IMR-90 (cell line): ENCODE results near the gene ODAD3. TPM values are rescaled to one million over a fixed set of nuclear protein-coding genes. Genes with fewer than 3 reads are reported as not detected.
A peak's percentile ranks its signal among the peaks of the same experiment; 100 is the strongest.

Experiments used
- ATAC-seq: fragments of 200-7000 bp; cut with Tn5 transposase; 2 replicates; pipeline ENCODE4 v1.9.1; 2020; ENCODE audit warnings: low read depth, mild to moderate bottlenecking, moderate library complexity
- BruUV-seq: library from RNA; stranded (reverse); fragments of 400-500 nt; replicated peaks from 2 replicates; lab custom pipeline; 2021; lab: Mats Ljungman, UMichigan
- CTCF ChIA-PET: fragments of 300-600 bp; formaldehyde crosslinking; extraction: SDS; loops from one replicate; lab custom pipeline; 2021; ENCODE audit warnings: antibody characterized with exemption; lab: Yijun Ruan, JAX
- POLR2A ChIA-PET: fragments of 300-600 bp; sonication (Branson Sonifier 250); formaldehyde crosslinking; loops from one replicate; lab custom pipeline; 2022; ENCODE audit warnings: antibody characterized with exemption; ENCODE audit not compliant: unreplicated experiment; lab: Charles Lee
- DNase-seq: peaks from one replicate; pipeline ENCODE4 v3.0.0; 2013
- H2AFZ ChIP-seq: replicated peaks from 2 replicates; pipeline ENCODE3; 2013; ENCODE audit warnings: low read length, mild to moderate bottlenecking; ENCODE audit not compliant: poor library complexity
- H2AK5ac ChIP-seq: 2 replicates; pipeline ENCODE4 v1.6.1; 2013; ENCODE audit warnings: low read depth, low read length, inconsistent platforms
- H2AK9ac ChIP-seq: replicated peaks from 2 replicates; pipeline ENCODE3; 2013; ENCODE audit warnings: mild to moderate bottlenecking, low read depth, low read length, moderate library complexity; ENCODE audit not compliant: poor library complexity
- H2BK120ac ChIP-seq: 2 replicates; pipeline ENCODE4 v1.6.1; 2013; ENCODE audit warnings: low read depth, low read length, inconsistent platforms
- H2BK15ac ChIP-seq: 3 replicates; pipeline ENCODE4 v1.6.1; 2013; ENCODE audit warnings: low read depth, low read length, inconsistent platforms
- H2BK20ac ChIP-seq: 2 replicates; pipeline ENCODE4 v1.6.1; 2013; ENCODE audit warnings: low read depth, mild to moderate bottlenecking, inconsistent platforms, low read length, moderate library complexity
- H2BK5ac ChIP-seq: 2 replicates; pipeline ENCODE4 v1.6.1; 2013; ENCODE audit warnings: mild to moderate bottlenecking, low read depth, low read length, inconsistent platforms; ENCODE audit not compliant: poor library complexity, severe bottlenecking
- H3K14ac ChIP-seq: replicated peaks from 2 replicates; pipeline ENCODE4 v1.6.1; 2013; ENCODE audit warnings: low read depth, low read length, inconsistent platforms
- H3K18ac ChIP-seq: 2 replicates; pipeline ENCODE4 v1.6.1; 2013; ENCODE audit warnings: low read depth, low read length, control low read depth
- H3K23ac ChIP-seq: 2 replicates; pipeline ENCODE4 v1.6.1; 2013; ENCODE audit warnings: low read depth, low read length, inconsistent platforms
- H3K27ac ChIP-seq: 2 replicates; pipeline ENCODE4 v1.5.1; 2013; ENCODE audit warnings: mild to moderate bottlenecking, control low read depth, low read length; ENCODE audit not compliant: insufficient read depth
- H3K27me3 ChIP-seq: 2 replicates; pipeline ENCODE4 v1.6.1; 2013; ENCODE audit warnings: low read length; ENCODE audit not compliant: control insufficient read depth, insufficient read depth
- H3K36me3 ChIP-seq: 2 replicates; pipeline ENCODE4 v1.6.1; 2013; ENCODE audit warnings: low read length, mixed read lengths; ENCODE audit not compliant: control insufficient read depth, insufficient read depth
- H3K4ac ChIP-seq: 2 replicates; pipeline ENCODE4 v1.6.1; 2013; ENCODE audit warnings: low read depth, low read length, inconsistent platforms
- H3K4me1 ChIP-seq: 2 replicates; pipeline ENCODE4 v1.6.1; 2013; ENCODE audit warnings: low read length, mixed read lengths; ENCODE audit not compliant: control insufficient read depth, insufficient read depth
- H3K4me2 ChIP-seq: 2 replicates; pipeline ENCODE4 v1.6.1; 2013; ENCODE audit warnings: low read depth, mild to moderate bottlenecking, control low read depth, low read length, moderate library complexity
- H3K4me3 ChIP-seq: 2 replicates; pipeline ENCODE4 v1.5.1; 2013; ENCODE audit warnings: low read depth, mild to moderate bottlenecking, control low read depth, low read length, moderate library complexity; ENCODE audit not compliant: insufficient read depth
- H3K56ac ChIP-seq: 2 replicates; pipeline ENCODE4 v1.6.1; 2013; ENCODE audit warnings: low read length, inconsistent platforms; ENCODE audit not compliant: insufficient read depth; ENCODE audit errors: extremely low read depth
- H3K79me1 ChIP-seq, 2 experiments: 2 replicates each; pipeline ENCODE4 v1.6.1; 2013; ENCODE audit warnings: low read length in 2 of 2, inconsistent platforms in 1 of 2, low read depth in 1 of 2
- H3K9ac ChIP-seq: 2 replicates; pipeline ENCODE4 v1.6.1; 2013; ENCODE audit warnings: low read depth, low read length, control low read depth
- H3K9me1 ChIP-seq: 2 replicates; pipeline ENCODE4 v1.6.1; 2013; ENCODE audit warnings: low read length, inconsistent platforms; ENCODE audit not compliant: insufficient read depth
- H3K9me3 ChIP-seq: 2 replicates; pipeline ENCODE4 v1.6.1; 2013; ENCODE audit warnings: low read length; ENCODE audit not compliant: control insufficient read depth, insufficient read depth
- H4K20me1 ChIP-seq: 2 replicates; pipeline ENCODE4 v1.6.1; 2013; ENCODE audit warnings: low read length, inconsistent platforms; ENCODE audit not compliant: insufficient read depth
- H4K5ac ChIP-seq: 2 replicates; pipeline ENCODE4 v1.6.1; 2013; ENCODE audit warnings: mild to moderate bottlenecking, low read depth, low read length, control low read depth
- H4K8ac ChIP-seq, 2 experiments: 2 replicates each; pipeline ENCODE4 v1.6.1; 2013; ENCODE audit warnings: low read depth in 2 of 2, low read length in 2 of 2, control low read depth in 1 of 2, inconsistent platforms in 1 of 2
- H4K91ac ChIP-seq: 2 replicates; pipeline ENCODE4 v1.6.1; 2013; ENCODE audit warnings: low read depth, low read length, inconsistent platforms; ENCODE audit not compliant: insufficient read depth
- CTCF ChIP-seq: conservative IDR thresholded peaks from 2 replicates; pipeline ENCODE4 v1.5.1; 2012; ENCODE audit warnings: mild to moderate bottlenecking, low read depth, low read length, improper control_type of control experiment
- MAFK ChIP-seq: IDR thresholded peaks from 2 replicates; pipeline ENCODE4 v1.6.1; 2012; ENCODE audit warnings: low read depth, low read length, improper control_type of control experiment
- MXI1 ChIP-seq: IDR thresholded peaks from 2 replicates; pipeline ENCODE4 v1.6.1; 2012; ENCODE audit warnings: low read depth, mild to moderate bottlenecking, low read length, moderate library complexity, borderline replicate concordance
- RAD21 ChIP-seq: IDR thresholded peaks from 2 replicates; pipeline ENCODE4 v1.6.1; 2012; ENCODE audit warnings: low read length, improper control_type of control experiment
- RCOR1 ChIP-seq: IDR thresholded peaks from 2 replicates; pipeline ENCODE4 v1.6.1; 2012; ENCODE audit warnings: mild to moderate bottlenecking, low read length, improper control_type of control experiment; ENCODE audit not compliant: insufficient replicate concordance
- USF2 ChIP-seq: fragments of 150-350 bp; IDR thresholded peaks from 2 replicates; pipeline ENCODE4 v1.6.1; 2017; ENCODE audit warnings: mild to moderate bottlenecking, antibody characterized with exemption, low read length, low read depth
- WGBS, 2 experiments: methylation state at CpG; one replicate each; pipeline versions ENCODE4 v1.1.5 to v1.1.7; 2013; ENCODE audit warnings: missing lambda C conversion rate in 2 of 2; ENCODE audit not compliant: insufficient read length in 1 of 2; ENCODE audit errors: extremely low coverage in 2 of 2; 5-methylcytosine and 5-hydroxymethylcytosine counted together
- dilution Hi-C: fragments of 300-500 bp; cut with HindIII; formaldehyde crosslinking; loops from one replicate; pipeline ENCODE4 v1.14.3; 2018; ENCODE audit warnings: low sequenced_read_pairs; ENCODE audit not compliant: unreplicated experiment
- in situ Hi-C: fragments of 300-500 bp; cut with MboI; formaldehyde crosslinking; loops from 3 replicates; pipeline ENCODE4 v1.14.3; 2019; ENCODE audit warnings: low sequenced_read_pairs, inconsistent platforms, mixed read lengths
- intact Hi-C: fragments of 100-400 bp; cut with micrococcal nuclease; formaldehyde crosslinking; loops from 2 replicates; pipeline ENCODE4 v1.10.0; 2022
- polyA plus RNA-seq, 3 experiments: library from polyadenylated mRNA; depleted of rRNA; stranded (reverse); fragments of >200 nt; gene quantifications; 2 replicates each; pipeline ENCODE4 v1.2.3, GENCODE V29; 2012; ENCODE audit warnings: low replicate concordance in 1 of 3
- total RNA-seq: library from RNA; depleted of rRNA; stranded (reverse); fragments of >200 nt; gene quantifications from 2 replicates; pipeline ENCODE4 v1.2.3, GENCODE V29; 2012

The ODAD3 gene
- total and polyA plus RNA-seq, 2 of the 4 experiments (the other 2 are of a cell fraction) = under 0.01 to 0.44 TPM

DNA sequence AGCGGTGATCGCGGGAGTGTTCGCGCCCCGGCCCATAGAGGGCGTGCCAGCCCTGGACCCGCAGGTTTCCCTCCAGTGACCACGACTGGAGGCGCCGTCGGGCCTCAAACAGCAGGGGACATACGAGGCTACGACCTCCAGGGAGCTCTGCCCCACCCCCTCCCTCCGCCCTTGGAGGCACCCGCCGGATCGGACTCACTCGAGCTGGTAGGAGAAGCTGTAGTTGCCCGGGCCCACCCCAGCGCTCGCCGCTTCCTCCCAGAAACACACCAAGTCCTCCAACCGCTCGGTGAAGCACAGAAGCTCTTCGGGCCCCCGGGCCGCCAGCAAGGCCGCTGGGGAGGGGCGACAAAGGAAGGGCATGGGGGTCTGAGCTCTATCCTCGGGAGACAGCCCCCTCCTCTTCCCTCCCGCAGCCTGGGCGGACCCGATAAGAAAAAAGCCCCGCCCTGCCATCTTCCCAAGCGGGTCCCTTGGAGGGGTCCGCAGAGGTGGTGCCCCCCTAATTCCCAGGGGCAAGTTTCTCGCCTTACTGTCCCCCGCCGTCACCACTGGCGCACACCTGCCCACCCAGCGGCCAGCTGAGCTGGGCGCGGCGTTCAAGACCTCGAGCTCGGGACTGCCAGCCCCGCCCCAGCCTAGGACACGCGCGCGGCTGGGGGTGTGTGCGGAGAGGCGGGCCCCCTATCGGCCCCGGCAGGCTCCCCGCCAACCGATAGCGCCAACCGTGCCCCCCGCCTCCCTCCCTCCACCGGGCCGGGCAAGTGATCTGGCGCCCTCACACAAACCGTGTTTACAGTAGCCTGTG lies 51.8 kb downstream of the ODAD3 start:
- Histone ChIP-seq H3K36me3 (no peaks in the 10 kb centered on the region), H3K18ac (no peak overlapping the region), H3K14ac (no peak overlapping the region), H3K27me3 (no peaks in the 10 kb centered on the region; the same call in 1 of the 2 replicates), H3K4ac (no peak overlapping the region), H3K79me1 (peaks cover 8 to 22% of the 10 kb centered on the region in 2 experiments), H3K9ac (no peak overlapping the region), H3K56ac (no peak overlapping the region), H2BK120ac (no peak overlapping the region), H3K9me1 (peaks cover 16% of the 10 kb centered on the region), H3K27ac (no peak overlapping the region), H2AK5ac (peak overlapping the region; percentile 53), H3K4me1 (peaks cover 10% of the 10 kb centered on the region), H4K8ac (peak overlapping the region in 1 of 2 experiments; percentile 32; a peak in 1 of 4 replicates), H2BK15ac (no peak overlapping the region), H3K4me3 (peak overlapping the region; percentile 39), H4K5ac (no peak overlapping the region), H4K20me1 (0 out of 2 replicates have a peak, but pooled peaks cover 4% of the 10 kb centered on the region), H3K23ac (peak overlapping the region; percentile 60; the same call in 1 of the 2 replicates), H3K4me2 (peak overlapping the region; percentile 80), H2AFZ (peak overlapping the region; percentile 88), H2BK5ac (no peak overlapping the region), H3K9me3 (no peaks in the 10 kb centered on the region), H4K91ac (no peak overlapping the region; the same call in 1 of the 2 replicates), H2BK20ac (no peak overlapping the region), H2AK9ac (peak overlapping the region; percentile 31)
- POLR2A ChIA-PET = no interaction called here
- TF ChIP-seq USF2 (no peak), RCOR1 (no peak), CTCF (peak; percentile 60), MXI1 (no peak), MAFK (no peak), RAD21 (peak; percentile 31)
- no peak for DNase-seq
- dilution Hi-C loops = no loop called here
- CTCF ChIA-PET = interaction anchor here (0.6 to 1.4 kb wide), 10 partner anchors 8 to 167 kb away, joined by 3 to 10 read pairs (median 3); partner anchors contain the start of genes CCDC159, ODAD3, SWSAP1 and TMEM205
- in situ Hi-C loops = no loop called here
- no peak for ATAC-seq
- intact Hi-C loops = loop anchor here (5.0 kb wide), 1 partner anchor 39 kb away; no protein-coding TSS in a partner anchor
- BruUV-seq = no TSS peak
- 0% methylated on average over 1 of the region's 65 CpGs; no CpG with 5 or more reads in 1 of the 2 experiments for WGBS, 2 experiments
